GM12875 (cell line): ENCODE results near the gene LRRC10.

Experiments used
- H3K4me3 ChIP-seq: one replicate; pipeline ENCODE4 v1.5.1; 2011; ENCODE audit warnings: low read depth, low read length, control low read depth
- CTCF ChIP-seq: IDR thresholded peaks from 2 replicates; pipeline ENCODE4 v1.5.1; 2011; ENCODE audit warnings: low read depth, mild to moderate bottlenecking, control low read depth, inconsistent platforms, low read length, moderate library complexity, borderline replicate concordance; ENCODE audit not compliant: insufficient read depth

LRRC10 gene

DNA sequence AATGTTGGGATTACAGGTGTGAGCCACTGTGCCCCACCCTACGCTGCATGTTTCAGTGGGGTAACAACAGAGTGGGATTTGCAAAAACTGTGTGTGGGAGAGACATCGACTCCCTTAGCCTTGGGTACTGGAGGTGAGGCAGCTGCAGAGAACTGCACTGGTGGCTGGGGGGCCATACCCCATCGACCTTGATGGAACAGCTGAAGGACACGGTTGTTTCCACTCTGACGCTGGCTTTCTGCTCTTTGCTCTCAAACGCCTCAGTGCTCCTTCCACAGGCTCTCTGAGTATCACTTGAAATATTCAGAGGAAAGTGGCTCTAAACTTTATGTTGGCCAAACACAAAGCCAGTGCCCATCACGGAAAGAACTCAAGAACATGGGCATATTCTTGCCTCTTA, 30.8 kb upstream of the LRRC10 start:
- no peak overlapping the region for H3K4me3 ChIP-seq
- no peak for TF ChIP-seq CTCF

DNA sequence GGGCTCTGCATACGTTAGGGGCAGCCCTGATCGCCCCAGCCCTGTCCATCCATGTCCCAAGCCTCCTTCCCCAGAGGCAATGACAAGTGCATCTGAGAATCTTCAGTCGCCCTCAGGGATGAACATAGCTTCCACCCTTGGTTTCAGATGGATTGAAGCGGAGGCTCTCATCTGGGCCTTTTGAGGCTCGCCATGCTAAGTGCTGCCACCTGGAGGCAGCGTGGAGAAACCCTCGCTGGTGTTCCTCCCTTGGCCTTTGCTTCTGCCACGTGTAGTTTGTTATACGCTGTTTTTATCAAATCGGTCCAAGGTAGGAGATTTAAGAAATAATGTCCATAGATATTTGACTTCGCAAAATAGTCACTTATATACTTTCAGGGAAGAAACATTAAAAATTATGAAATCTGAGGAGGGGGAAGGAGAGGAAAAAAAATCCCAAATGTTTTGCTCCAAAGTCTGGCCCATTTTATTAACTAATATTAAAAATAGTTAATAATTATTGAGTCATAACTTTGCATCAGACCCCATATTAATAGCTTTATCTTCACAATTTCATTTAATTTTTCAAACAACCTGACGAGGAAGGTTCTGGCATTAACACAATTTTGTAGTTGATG, 28.8 kb upstream of the LRRC10 start:
- no peak overlapping the region for H3K4me3 ChIP-seq
- peak; percentile 91 for TF ChIP-seq CTCF

DNA sequence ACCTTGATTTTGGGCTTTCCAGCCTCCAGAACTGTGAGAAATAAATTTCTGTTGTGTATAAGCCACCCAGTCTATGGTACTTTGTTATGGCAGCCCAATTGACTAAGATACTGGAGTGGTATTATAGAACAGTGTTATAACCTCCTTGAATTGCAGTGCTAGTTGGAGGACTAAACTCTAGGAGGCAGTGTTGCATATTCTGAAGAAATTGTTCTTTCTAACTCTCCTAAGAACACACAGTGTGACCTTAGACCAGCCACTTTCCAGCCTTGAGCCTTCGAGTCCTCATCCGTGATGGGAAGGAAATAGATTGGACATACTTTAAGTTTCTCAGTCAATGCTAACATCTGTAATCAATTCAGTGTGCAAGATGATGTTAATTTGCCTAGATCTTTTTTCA, 22.4 kb upstream of the LRRC10 start:
- peak; percentile 18; the same call in 1 of the 2 replicates for TF ChIP-seq CTCF
- H3K4me3 ChIP-seq = no peak overlapping the region

GRCh38 chr12:69630191-69630590, 19.5 kb upstream of the LRRC10 start:
- no peak overlapping the region for H3K4me3 ChIP-seq

DNA sequence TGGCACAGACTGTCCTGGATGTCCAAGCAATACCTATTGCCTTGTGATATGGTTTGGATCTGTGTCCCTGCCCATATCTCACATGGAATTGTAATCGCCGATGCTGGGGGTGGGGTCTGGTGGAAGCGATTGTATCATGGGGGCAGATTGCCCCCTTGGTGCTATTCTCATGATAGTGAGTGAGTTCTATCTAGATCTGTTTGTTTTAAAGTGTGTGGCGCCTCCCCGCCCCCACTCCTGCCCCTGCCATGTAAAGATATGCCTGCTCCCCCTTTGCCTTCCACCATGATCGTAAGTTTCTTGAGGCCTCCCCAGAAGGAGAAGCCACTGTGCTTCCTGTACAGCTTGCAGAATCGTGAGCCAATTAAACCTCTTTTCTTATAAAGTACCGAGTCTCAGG, 16.8 kb upstream of the LRRC10 start:
- TF ChIP-seq CTCF = no peak
- no peak overlapping the region for H3K4me3 ChIP-seq

More at GRCh38 chr12:69630191-69630590, 19.5 kb upstream of the LRRC10 start:
- TF ChIP-seq CTCF = peak; percentile 21; the same call in 1 of the 2 replicates

DNA sequence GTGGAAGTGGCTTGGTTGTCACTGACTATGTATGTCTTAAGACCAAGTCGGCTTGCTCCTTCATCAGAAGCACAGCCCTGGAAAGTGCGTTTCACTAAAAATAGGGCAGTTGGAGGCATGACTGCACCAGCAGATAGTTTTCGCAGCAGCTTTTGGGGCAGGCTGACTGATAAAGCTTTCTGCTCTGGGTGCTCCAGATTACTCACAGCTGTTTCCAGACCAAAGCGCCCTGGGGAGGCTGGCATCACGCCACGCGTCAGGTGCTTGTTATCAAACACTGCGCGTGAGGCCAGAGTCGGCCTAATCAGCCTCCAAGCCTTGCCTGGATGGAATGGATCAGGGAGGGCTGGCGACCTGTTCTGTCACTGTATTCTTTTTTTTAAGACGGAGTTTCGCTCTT, 13.3 kb upstream of the LRRC10 start:
- no peak for TF ChIP-seq CTCF
- no peak overlapping the region for H3K4me3 ChIP-seq

GRCh38 chr12:69621551-69621950, 10.8 kb upstream of the LRRC10 start:
- H3K4me3 ChIP-seq = no peak overlapping the region
- no peak for TF ChIP-seq CTCF
